Gastrocnemius medialis (tissue), 4 donors: Measurements from ENCODE around the gene OR5I1.

Experiments
- POLR2A ChIP-seq, 2 donors: fragments of 450-650 bp; IDR thresholded peaks; one replicate each; pipeline ENCODE4 v1.6.1; 2017; ENCODE audit warnings: antibody characterized with exemption in 2 of 2, mild to moderate bottlenecking in 2 of 2, moderate library complexity in 2 of 2
- TF ChIP-seq, protein P1 (sequence below), 5 experiments: fragments of 450-650 bp in 3 of 5; fragments of 200-600 bp in 2 of 5; sonication (generic) in 2 of 5; IDR thresholded peaks in 4 of 5; conservative IDR thresholded peaks in 1 of 5; 1 replicate in 4 of 5; 2 replicates in 1 of 5; pipeline ENCODE4 v1.5.1; 2016 to 2019; ENCODE audit warnings: antibody characterized with exemption in 5 of 5, mild to moderate bottlenecking in 3 of 5, moderate library complexity in 3 of 5

DNA sequence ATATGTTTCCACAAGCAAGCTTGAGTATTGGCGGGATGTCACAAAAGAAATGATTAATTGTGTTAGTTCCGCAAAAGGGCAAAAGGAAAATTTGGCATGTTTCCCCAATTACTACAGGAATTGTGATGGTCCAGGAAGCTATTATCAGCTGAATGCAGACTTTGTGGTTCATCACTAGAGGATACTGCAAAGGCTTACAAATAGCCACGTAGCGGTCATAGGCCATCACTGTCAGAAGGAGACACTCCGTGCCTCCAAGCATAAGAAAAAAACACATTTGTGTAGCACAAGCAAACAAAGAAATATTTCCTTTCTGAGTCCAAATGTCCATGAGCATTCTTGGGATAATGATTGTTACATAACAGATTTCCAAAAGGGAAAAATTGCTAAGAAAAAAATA is 31.7 kb upstream of the OR5I1 start:
- TF ChIP-seq, protein P1, sequence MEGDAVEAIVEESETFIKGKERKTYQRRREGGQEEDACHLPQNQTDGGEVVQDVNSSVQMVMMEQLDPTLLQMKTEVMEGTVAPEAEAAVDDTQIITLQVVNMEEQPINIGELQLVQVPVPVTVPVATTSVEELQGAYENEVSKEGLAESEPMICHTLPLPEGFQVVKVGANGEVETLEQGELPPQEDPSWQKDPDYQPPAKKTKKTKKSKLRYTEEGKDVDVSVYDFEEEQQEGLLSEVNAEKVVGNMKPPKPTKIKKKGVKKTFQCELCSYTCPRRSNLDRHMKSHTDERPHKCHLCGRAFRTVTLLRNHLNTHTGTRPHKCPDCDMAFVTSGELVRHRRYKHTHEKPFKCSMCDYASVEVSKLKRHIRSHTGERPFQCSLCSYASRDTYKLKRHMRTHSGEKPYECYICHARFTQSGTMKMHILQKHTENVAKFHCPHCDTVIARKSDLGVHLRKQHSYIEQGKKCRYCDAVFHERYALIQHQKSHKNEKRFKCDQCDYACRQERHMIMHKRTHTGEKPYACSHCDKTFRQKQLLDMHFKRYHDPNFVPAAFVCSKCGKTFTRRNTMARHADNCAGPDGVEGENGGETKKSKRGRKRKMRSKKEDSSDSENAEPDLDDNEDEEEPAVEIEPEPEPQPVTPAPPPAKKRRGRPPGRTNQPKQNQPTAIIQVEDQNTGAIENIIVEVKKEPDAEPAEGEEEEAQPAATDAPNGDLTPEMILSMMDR (IDR thresholded peaks at IDR 0.05 in 4 of 5, conservative IDR thresholded peaks at IDR 0.05 in 1 of 5) = no peak
- no peak for TF ChIP-seq POLR2A (IDR thresholded peaks at IDR 0.05)
